GM19043 (cell line): Measurements from ENCODE around the gene ELL2.
A peak's percentile ranks its signal among the peaks of the same experiment; 100 is the strongest.

ENCODE experiments used
- ATAC-seq: cut with Tn5 transposase; IDR thresholded peaks from one replicate; pipeline ENCODE4 v1.9.1; 2021; ENCODE audit warnings: low read depth; ENCODE audit not compliant: unreplicated experiment

The ELL2 gene

GRCh38 chr5:95984287-95984938, 22.8 kb upstream of the ELL2 start:
- no peak for ATAC-seq

DNA sequence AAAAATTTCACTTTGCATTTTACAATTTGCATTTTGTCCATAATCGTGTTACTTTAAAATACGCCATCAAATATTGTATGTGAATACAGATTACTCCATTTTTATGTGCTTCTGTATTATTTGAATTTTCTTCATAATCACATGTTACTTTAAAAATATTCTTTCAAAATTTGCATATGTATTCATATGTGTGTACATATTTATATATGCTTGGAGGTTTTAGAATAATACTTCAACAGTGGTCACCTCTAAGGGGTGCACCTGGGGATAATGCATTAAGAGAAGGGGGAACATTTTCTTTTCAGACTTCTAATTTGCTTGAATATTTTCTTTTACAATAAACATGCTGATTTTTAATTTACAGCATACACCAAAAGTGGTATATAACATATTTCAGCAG, 21.9 kb upstream of the ELL2 start:
- ATAC-seq = no peak

DNA sequence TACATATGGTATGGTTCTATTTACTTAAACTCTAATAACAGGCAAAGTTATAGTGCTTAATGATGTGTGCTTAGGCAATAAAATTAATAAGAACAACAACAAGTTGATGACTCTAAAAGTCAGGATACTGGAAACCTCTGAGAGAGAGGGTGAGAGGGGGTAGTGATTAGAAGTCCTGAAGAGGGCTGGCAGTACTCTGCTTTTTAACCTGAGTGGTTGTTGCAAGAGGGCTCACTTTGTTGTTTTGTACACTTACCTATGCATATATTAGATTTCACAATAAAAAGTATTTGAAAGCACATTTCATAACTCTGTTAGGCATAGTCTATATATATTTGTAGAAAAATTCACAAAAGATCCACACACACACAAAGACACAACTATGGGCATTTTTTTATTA, 21.4 kb upstream of the ELL2 start:
- no peak for ATAC-seq

GRCh38 chr5:95976606-95977005, 15.0 kb upstream of the ELL2 start:
- no peak for ATAC-seq

- ATAC-seq = no peak
These were observed 14.1 kb upstream of the ELL2 start for GRCh38 chr5:95975703-95976102.

- no peak for ATAC-seq
These were observed 12.2 kb upstream of the ELL2 start for GRCh38 chr5:95973793-95974325.

DNA sequence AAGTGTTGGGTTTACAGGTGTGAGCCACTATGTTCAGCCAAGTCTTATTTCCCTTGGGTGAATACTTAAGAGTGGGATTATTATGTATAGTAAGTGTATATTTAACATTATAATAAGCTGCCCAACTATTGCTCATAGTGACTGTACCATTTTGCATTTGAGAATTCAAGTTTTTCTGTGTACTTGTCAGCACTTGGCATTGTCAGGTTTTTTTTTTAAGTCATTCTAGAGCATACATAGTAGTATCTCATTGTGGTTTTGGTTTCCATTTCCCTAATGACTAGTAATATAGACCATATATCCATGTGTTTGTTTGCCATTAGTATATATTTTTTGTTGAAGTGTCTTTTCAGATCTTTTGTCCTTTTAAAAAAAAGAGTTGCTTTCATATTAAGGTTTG, 10.5 kb upstream of the ELL2 start:
- no peak for ATAC-seq

GRCh38 chr5:95970359-95970704, 8.7 kb upstream of the ELL2 start:
- no peak for ATAC-seq

DNA sequence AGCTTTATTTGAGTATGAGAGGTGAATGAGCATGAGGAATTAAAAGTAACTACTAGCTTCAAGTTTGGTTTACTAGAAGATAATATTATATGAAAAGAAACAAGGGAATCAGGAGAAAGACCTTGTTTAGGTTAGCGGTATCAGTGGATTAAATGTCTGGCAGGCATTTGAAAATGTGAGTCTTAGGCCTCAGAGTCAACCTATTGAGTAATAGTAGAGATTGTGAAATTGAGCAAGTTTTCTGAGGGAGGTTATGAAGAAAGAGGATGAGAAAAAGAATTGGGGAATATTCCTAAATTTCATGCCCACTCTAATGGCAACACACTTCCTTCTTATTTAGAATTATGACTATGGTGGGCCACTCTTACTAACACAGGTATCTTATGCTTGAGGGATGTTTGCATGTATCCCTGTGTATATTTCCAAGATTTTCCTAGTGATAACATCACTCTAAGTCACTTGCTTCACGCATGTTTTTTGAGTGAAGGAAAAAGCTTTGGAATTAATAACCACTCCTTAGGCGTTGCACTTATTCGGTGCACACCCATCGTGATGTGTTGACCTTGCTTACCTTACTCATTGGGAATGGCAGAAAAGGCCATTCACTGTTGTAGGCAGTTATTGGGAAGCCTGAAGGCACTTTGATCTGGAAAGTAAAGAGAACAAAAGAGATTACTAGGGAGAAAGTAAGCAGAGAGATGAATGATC, 8.2 kb upstream of the ELL2 start:
- no peak for ATAC-seq

- no peak for ATAC-seq
These were observed 7.4 kb upstream of the ELL2 start for GRCh38 chr5:95969055-95969454.

GRCh38 chr5:95967236-95967635, 5.6 kb upstream of the ELL2 start:
- ATAC-seq = no peak

DNA sequence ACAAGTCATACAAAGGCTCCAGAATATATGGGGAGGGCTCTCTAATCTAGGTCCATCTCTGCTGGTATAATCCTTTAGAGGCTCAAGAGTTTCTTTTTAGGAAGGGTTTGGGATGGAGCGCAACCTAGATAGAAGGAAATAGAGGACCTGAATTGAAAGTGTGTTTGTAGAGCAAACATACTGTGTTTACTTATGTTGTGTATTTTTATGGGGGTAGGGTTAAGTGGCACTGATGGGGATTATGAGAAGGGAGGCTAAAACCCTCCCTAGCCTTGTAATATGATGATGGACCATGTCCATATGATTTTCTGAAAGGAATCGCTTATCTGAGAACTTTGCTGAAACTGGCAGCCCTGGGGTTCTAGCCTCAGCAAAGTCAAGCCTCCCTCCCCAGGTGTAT, 4.4 kb upstream of the ELL2 start:
- ATAC-seq = no peak

DNA sequence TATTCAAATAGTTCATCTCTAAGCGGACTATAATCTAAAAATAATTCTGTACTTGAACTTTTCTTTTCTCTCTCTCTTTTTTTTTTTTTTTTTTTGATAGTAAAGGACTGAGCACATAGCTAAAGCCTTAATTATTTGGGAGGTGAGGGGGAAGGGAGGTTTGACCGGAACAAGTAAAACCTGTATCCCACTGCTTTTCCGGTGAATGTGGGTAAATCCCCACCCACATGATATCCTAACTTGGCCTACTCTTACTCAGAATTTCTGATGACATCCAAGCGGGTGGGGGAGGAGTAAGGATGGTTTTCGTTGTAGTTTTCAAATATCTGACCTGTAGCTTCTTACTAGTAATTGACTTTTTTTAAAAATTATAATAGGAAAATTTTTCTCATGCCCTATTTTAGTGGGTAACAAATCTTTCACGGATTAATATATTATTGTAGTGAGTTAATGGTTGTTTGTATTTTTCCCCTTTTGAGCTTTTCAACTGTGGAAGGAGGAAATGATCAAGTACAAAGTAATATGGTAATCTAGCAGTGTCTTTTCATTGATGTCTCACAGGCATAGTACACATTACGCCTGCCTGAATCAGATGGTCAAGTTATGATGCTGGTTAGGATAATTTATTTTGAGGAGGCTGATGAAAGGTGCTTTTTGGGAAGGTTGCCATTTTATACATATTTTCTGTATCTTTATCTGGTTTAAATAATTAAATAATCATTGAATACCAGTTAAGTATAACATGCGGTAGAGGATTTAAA, 2.2 kb upstream of the ELL2 start:
- ATAC-seq = no peak

DNA sequence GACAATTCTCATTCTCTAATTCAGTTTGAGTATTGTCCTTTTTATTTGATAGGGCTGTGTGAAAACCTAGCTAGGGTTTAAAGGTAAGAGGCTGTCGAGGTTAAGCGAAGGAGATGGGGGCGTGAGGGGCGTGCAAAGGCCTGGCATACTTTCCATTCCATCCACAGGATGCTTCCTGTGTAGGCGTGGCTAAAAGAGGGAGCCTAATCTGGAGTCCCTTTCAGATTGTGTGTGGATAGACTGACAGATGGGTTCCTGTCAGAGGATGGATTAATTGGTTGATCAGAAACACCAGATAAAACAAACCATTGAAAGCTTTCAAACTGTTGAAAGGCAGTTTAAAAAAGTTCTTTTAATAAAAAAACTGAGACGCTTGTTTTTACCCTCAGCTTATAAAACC, 1.1 kb upstream of the ELL2 start:
- no peak for ATAC-seq

DNA sequence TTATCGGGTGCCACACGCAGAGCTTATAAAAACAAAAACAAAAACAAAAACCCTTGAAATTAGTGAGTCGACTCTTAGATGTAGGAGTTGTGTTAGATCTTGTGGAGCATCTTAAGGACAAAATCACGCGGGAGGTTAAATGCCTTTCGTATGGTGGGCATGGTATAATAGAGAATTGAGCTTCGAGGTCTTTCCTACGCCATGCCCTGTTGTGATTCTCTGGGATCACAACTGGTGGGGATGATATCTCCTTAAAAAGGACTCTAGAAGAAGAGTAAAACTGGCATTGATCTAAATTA, 773 bp upstream of the ELL2 start:
- no peak for ATAC-seq

- peak; percentile 50 for ATAC-seq
These were observed 709 bp downstream of the ELL2 start for GRCh38 chr5:95960667-95961616.

DNA sequence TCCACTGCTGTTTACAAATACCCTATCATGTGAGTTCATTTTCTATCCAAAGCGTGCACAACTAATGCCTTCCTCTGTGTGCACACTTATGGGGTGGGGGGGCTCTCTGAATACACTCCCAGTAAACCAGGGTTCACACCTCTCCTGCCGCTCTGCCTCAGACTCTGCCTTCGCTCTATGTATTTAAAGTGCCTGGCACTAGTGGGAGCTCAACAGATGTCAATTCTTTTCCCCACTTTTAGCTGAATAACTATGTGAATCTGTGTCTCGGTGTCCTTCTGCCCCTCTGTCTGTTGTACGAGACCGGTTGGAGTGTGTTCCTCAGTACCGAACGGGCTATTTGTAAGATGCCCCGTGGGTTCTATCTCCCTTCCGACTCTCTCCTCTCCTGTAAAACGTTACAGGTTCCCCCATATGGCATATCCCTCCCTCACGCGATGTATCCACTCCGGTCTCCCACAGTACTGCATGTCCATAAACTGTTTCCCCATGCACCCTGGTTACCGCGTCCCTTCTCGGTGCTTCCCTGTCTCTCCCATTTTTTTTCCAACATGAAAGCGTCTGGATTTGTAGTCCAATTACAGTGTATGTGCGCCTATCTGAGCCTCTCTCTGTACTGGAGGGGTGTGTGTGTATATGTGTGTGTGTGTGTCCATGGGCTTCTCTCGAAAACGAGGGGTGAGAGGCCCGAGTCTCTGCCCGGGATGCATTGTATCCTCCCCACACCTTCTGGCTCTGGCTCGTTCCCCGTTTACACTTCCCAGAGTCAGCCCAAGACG, 1.6 kb downstream of the ELL2 start:
- ATAC-seq = no peak

- ATAC-seq = no peak
These were observed 2.4 kb downstream of the ELL2 start for GRCh38 chr5:95959051-95959887.
